GM12892 (cell line): ENCODE results near the gene USP50.

Experiments used
- POLR2A ChIP-seq: IDR thresholded peaks from 2 replicates; pipeline ENCODE4 v1.6.1; 2011; ENCODE audit warnings: low read depth, low read length, control low read depth
- POLR2AphosphoS5 ChIP-seq: IDR thresholded peaks from 2 replicates; pipeline ENCODE4 v1.6.1; 2011; ENCODE audit warnings: low read depth, low read length, control low read depth
- TAF1 ChIP-seq: IDR thresholded peaks from 2 replicates; pipeline ENCODE4 v1.6.1; 2011; ENCODE audit warnings: low read depth, mild to moderate bottlenecking, control low read depth, low read length, borderline replicate concordance

DNA sequence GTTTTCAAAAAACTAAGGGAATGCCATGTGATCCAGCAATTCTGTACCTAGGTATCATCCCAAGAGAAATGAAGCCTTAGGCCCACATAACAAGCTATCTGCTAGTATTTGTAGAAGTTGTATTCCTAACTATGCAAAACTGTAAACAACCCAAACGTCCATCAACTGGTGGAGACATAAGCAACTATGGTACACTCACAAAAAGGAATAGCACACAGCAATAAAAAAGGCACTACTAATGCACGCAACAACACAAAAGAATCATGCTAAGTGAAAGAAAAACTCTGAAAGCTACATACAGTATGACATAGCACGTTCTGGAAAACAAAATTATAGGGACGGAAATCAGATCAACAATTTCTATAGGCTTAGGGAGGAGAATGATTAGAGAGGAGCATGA, 15.3 kb downstream of the USP50 start:
- TF ChIP-seq POLR2A (no peak), TAF1 (no peak), POLR2AphosphoS5 (no peak)
